Neuronal stem cell (in vitro differentiated cells): ENCODE data around the gene MAGEA2.
"Not testable (repeated sequence)": the region's sequence is repeated elsewhere in the genome, so short reads cannot be mapped to it uniquely, and the experiment has no call there.

ENCODE experiments used
- DNase-seq: peaks from one replicate; pipeline ENCODE4 v3.0.0-alpha.2; 2013; ENCODE audit warnings: low spot score
- H2AFZ ChIP-seq: one replicate; pipeline ENCODE4 v1.6.1; 2013; ENCODE audit warnings: mild to moderate bottlenecking, low read length, inconsistent platforms
- H2AK5ac ChIP-seq: 2 replicates; pipeline ENCODE4 v1.6.1; 2013; ENCODE audit warnings: low read depth, mild to moderate bottlenecking, inconsistent platforms, low read length, moderate library complexity, mixed read lengths
- H2BK120ac ChIP-seq: 2 replicates; pipeline ENCODE4 v1.6.1; 2013; ENCODE audit warnings: low read depth, mild to moderate bottlenecking, inconsistent platforms, low read length, moderate library complexity, mixed read lengths
- H2BK12ac ChIP-seq: one replicate; pipeline ENCODE4 v1.6.1; 2013; ENCODE audit warnings: low read length, inconsistent platforms
- H2BK15ac ChIP-seq: 2 replicates; pipeline ENCODE4 v1.6.1; 2013; ENCODE audit warnings: mild to moderate bottlenecking, low read length, inconsistent platforms, mixed read lengths
- H2BK5ac ChIP-seq: one replicate; pipeline ENCODE4 v1.6.1; 2013; ENCODE audit warnings: inconsistent platforms, mild to moderate bottlenecking, low read length, moderate library complexity
- H3K14ac ChIP-seq: one replicate; pipeline ENCODE4 v1.6.1; 2013; ENCODE audit warnings: low read length, inconsistent platforms
- H3K18ac ChIP-seq: 2 replicates; pipeline ENCODE4 v1.6.1; 2013; ENCODE audit warnings: low read length, inconsistent platforms
- H3K23ac ChIP-seq: 2 replicates; pipeline ENCODE4 v1.6.1; 2013; ENCODE audit warnings: low read depth, mild to moderate bottlenecking, mixed read lengths, low read length, inconsistent platforms; ENCODE audit not compliant: poor library complexity
- H3K27ac ChIP-seq: replicated peaks from 3 replicates; pipeline ENCODE4 v1.5.1; 2013; ENCODE audit warnings: low read length, inconsistent platforms
- H3K27me3 ChIP-seq, 3 experiments: 2 replicates each; pipeline ENCODE4 v1.6.1; 2013; ENCODE audit warnings: low read length in 3 of 3, mild to moderate bottlenecking in 2 of 3, inconsistent platforms in 1 of 3, low read depth in 1 of 3, mixed read lengths in 1 of 3, moderate library complexity in 1 of 3; ENCODE audit not compliant: control insufficient read depth in 3 of 3, insufficient read depth in 3 of 3
- H3K36me3 ChIP-seq, 2 donors: replicated peaks in 1 of 2; 2 replicates each; pipeline ENCODE4 v1.6.1; 2013; ENCODE audit warnings: low read length in 2 of 2; ENCODE audit not compliant: control insufficient read depth in 2 of 2, insufficient read depth in 2 of 2
- H3K4ac ChIP-seq: 2 replicates; pipeline ENCODE4 v1.6.1; 2013; ENCODE audit warnings: inconsistent platforms, mild to moderate bottlenecking, low read length, moderate library complexity
- H3K4me1 ChIP-seq, 2 donors: 1 replicate in 1 of 2; 2 replicates in 1 of 2; pipeline ENCODE4 v1.6.1; 2013; ENCODE audit warnings: low read length in 2 of 2, low read depth in 1 of 2; ENCODE audit not compliant: control insufficient read depth in 2 of 2, insufficient read depth in 1 of 2
- H3K4me2 ChIP-seq: one replicate; pipeline ENCODE4 v1.6.1; 2013; ENCODE audit warnings: mild to moderate bottlenecking, low read length, inconsistent platforms; ENCODE audit not compliant: insufficient read depth, poor library complexity, severe bottlenecking
- H3K4me3 ChIP-seq, 2 donors: 2 replicates each; pipeline ENCODE4 v1.5.1; 2013; ENCODE audit warnings: low read length in 2 of 2, mild to moderate bottlenecking in 2 of 2, inconsistent platforms in 1 of 2, moderate library complexity in 1 of 2
- H3K79me1 ChIP-seq: one replicate; pipeline ENCODE4 v1.6.1; 2013; ENCODE audit warnings: low read depth, mild to moderate bottlenecking, inconsistent platforms, low read length, moderate library complexity
- H3K9ac ChIP-seq: one replicate; pipeline ENCODE4 v1.6.1; 2013; ENCODE audit warnings: mild to moderate bottlenecking, low read depth, low read length, inconsistent platforms; ENCODE audit not compliant: poor library complexity
- H3K9me3 ChIP-seq, 2 donors: replicated peaks in 1 of 2; 2 replicates each; pipeline versions ENCODE3 to v1.6.1; 2013; ENCODE audit warnings: low read length in 2 of 2, mild to moderate bottlenecking in 2 of 2, inconsistent platforms in 1 of 2, low read depth in 1 of 2, mixed read lengths in 1 of 2, moderate library complexity in 1 of 2; ENCODE audit not compliant: control insufficient read depth in 2 of 2, insufficient read depth in 1 of 2
- H4K8ac ChIP-seq: one replicate; pipeline ENCODE4 v1.6.1; 2013; ENCODE audit warnings: low read depth, mild to moderate bottlenecking, inconsistent platforms, low read length, moderate library complexity
- H4K91ac ChIP-seq: one replicate; pipeline ENCODE4 v1.6.1; 2013; ENCODE audit warnings: low read length, low read depth, mild to moderate bottlenecking, inconsistent platforms; ENCODE audit not compliant: poor library complexity
- WGBS, 2 donors: extraction: QIAGEN DNeasy Blood & Tissue Kit; methylation state at CpG; one replicate each; pipeline ENCODE4 v1.1.7; 2013; ENCODE audit warnings: missing lambda C conversion rate in 2 of 2, mixed read lengths in 1 of 2; ENCODE audit not compliant: insufficient read length in 2 of 2, insufficient replicate concordance in 1 of 2; ENCODE audit errors: extremely low coverage in 2 of 2; 5-methylcytosine and 5-hydroxymethylcytosine counted together

MAGEA2 gene

DNA sequence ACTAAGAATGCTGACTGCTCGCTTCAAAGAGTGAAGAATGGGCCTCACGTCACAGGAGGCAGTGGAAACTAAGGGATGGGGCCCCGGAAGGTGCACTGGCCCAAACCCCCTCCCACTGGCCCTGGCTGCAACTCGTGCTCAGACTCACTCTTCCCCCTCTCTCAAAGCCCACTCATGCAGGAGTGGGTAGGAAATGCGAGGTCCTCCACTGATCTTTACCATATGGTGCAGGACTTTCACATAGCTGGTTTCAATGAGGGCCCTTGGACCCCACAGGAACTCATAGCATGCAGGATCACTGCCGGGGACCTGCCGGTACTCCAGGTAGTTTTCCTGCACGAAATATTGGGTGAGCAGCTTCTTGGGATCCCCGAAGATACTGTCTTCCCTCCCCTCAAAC, 12.9 kb upstream of the MAGEA2 start:
- H3K14ac ChIP-seq, H3K4me2 ChIP-seq, H4K91ac ChIP-seq, H3K23ac ChIP-seq, H2BK5ac ChIP-seq, H2BK12ac ChIP-seq, H2BK120ac ChIP-seq, H2BK15ac ChIP-seq, H3K4me3 ChIP-seq, H3K4me1 ChIP-seq, H4K8ac ChIP-seq, H3K36me3 ChIP-seq, H2AFZ ChIP-seq, H3K9ac ChIP-seq, H3K27ac ChIP-seq, H3K27me3 ChIP-seq, DNase-seq, H3K4ac ChIP-seq, H2AK5ac ChIP-seq, H3K9me3 ChIP-seq, H3K18ac ChIP-seq, H3K79me1 ChIP-seq: not testable (repeated sequence)
- whole genome bisulfite sequencing, 2 donors, result no CpG with 5 or more reads among the region's 9 CpGs

DNA sequence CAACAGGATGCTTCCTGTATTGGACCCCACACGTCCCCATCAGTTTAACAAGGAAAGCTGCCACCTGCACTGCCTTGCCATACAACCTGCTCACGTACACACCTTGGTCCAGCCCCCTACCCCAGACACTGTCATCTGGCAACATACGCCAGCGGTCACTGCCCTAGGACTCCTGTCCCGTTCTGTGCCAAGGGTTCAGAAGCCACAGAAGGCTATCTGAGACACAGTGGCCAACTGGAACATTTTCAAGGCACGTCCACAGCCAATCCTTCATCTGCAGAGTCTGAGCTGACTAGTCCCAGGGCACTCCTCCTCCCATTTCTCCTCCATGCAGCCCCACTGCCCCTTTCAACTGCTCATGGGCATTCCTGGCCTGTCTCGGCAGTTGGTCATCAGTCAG, 7.9 kb upstream of the MAGEA2 start:
- H2AFZ ChIP-seq, H4K91ac ChIP-seq, DNase-seq, H3K4ac ChIP-seq, H3K18ac ChIP-seq, H2BK15ac ChIP-seq, H3K9me3 ChIP-seq, H3K79me1 ChIP-seq, H3K14ac ChIP-seq, H3K36me3 ChIP-seq, H2AK5ac ChIP-seq, H3K27ac ChIP-seq, H2BK12ac ChIP-seq, H3K27me3 ChIP-seq, H3K4me3 ChIP-seq, H4K8ac ChIP-seq, H3K23ac ChIP-seq, H3K4me2 ChIP-seq, H2BK5ac ChIP-seq, H2BK120ac ChIP-seq, H3K4me1 ChIP-seq, H3K9ac ChIP-seq: not testable (repeated sequence)
- WGBS, 2 donors, result no CpG with 5 or more reads among the region's 7 CpGs

DNA sequence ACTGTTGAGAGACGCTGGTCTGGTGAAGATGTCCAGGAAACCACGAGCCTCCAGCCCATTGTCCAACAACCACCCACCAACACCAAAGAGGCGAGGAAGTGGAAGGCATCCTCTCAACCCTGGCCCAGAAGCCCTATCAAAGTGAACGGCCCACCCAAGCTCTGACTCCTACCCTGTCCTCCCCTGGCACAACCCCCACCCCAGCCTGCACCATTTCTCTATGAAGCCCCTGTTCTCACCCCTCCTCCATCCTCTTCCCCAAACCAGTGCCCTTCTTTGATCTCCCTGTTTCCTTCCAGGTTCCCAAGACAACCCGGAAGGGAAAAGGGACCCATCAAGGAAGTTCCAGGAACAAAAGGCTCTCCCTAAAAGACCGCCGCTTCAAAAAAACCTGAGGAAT, 5.9 kb upstream of the MAGEA2 start:
- H2BK5ac ChIP-seq, H2AK5ac ChIP-seq, H3K4me1 ChIP-seq, H3K23ac ChIP-seq, H4K91ac ChIP-seq, H3K4me2 ChIP-seq, H3K14ac ChIP-seq, H3K4ac ChIP-seq, H3K18ac ChIP-seq, H3K9me3 ChIP-seq, H3K27ac ChIP-seq, H4K8ac ChIP-seq, H3K27me3 ChIP-seq, DNase-seq, H2AFZ ChIP-seq, H3K9ac ChIP-seq, H2BK15ac ChIP-seq, H3K36me3 ChIP-seq, H3K4me3 ChIP-seq, H2BK12ac ChIP-seq, H3K79me1 ChIP-seq, H2BK120ac ChIP-seq: not testable (repeated sequence)
- WGBS, 2 donors, result no CpG with 5 or more reads among the region's 7 CpGs

- not testable (repeated sequence) for H2BK5ac ChIP-seq, H3K27me3 ChIP-seq, H3K9ac ChIP-seq, H3K4me2 ChIP-seq, H3K79me1 ChIP-seq, H3K27ac ChIP-seq, H4K91ac ChIP-seq, H3K23ac ChIP-seq, H3K14ac ChIP-seq, H4K8ac ChIP-seq, H2BK120ac ChIP-seq, H2AK5ac ChIP-seq, H3K9me3 ChIP-seq, H2AFZ ChIP-seq, H3K36me3 ChIP-seq, H2BK15ac ChIP-seq, DNase-seq, H3K4me3 ChIP-seq, H3K4ac ChIP-seq, H3K18ac ChIP-seq, H3K4me1 ChIP-seq, H2BK12ac ChIP-seq
- no CpG with 5 or more reads among the region's 2 CpGs for WGBS, 2 donors
Observed at GRCh38 chrX:152758918-152759317, 5.3 kb upstream of the MAGEA2 start, which contains the start of gene CSAG3. Gene CSAG3 (plus strand): TSS chrX:152759218.
